ENCODE measurements around the gene TIFAB. TPM values are rescaled to one million over a fixed set of nuclear protein-coding genes. Genes with fewer than 3 reads are reported as not detected.

TIFAB gene
- total RNA-seq, 4 donors from 2014 or later = not detected

DNA sequence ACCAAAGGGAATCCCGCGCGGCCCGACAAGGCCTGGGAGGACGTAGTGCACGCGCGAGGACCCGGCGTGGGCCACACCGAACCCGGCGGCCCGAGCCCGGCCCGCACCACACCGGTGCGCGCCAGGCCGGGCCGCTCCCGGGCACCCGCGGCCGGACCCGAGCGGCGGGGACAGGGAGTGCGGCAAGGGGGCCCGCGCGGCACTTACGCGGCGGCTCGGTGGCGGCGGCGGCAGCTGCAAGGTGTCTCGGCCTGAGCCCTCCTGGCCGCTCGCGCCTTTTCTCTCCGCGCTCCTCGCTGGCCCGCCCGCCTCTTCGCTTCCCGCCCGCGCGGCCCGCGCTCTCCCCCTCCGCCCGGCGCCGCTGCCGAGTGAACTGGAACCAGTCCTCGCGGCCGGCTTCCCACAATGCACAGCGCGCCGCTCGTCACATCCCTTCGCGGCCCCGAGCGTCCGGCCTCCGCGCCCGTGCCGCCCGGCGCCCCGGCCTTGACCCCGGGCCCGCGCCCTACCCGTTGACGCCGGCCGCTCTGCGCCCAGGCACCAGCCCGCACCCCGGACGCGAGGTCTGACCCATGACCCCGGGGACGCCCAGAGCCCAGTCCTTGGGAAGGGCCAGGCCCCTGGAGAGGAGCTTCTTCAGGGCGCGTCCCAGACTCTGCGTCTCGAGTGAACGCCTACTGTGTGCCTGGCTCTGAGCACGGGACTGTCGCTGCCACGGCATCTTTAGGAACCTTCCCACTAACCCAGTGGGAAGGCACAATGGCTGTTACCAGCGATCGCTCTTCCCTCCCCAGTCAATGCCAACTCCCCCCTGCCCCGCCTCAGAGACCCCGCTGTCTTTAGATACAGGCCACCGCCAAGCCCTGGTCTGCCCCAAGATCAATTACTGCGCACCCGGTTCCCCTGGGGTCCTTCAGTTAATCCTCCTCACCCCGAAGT, 53.0 kb downstream of the TIFAB start, which contains the start of gene MACROH2A1:
TSS of gene MACROH2A1 (minus strand) at position 377 of the 939 bp plus-strand sequence. CDS start 10,138 bp downstream, outside the sequence.
- H3K9me3 ChIP-seq = no peaks in the 10 kb centered on the region

DNA sequence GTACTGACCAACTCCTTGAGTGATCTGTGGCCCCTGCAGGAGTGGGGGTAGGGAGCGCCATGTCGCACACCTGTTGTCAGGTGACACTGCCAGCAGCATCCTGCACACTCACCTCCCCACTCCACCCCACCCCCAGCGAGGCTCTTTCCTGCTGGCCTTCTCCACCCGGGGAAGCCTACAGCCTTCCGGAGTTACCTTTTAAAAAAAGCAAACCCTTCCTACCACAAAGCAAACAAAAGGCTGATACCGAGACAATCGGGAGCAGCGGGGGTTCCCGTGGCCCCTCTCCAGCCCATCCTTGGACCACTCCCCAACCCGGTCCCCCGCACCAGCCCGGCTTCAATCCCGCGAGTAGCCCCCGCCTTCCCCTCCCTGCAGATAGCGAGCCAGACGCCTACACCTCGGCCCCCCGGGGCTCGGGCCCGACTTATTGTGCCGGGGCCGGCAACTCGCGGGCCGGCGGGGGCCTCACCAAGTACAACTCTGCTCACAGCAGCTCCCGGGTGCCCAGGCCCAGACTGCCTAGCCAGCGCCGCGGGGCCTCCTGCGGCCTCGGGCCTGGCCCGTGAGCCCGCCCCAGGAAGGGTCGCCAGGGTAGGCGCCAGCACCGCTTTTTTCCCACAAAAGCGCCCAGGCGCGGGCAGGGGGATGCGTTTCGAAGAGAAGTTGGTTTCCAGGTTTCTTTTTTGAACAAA, 53.8 kb downstream of the TIFAB start:
- intact Hi-C loops (cut with DNase I) = loop anchor here (2.0 kb wide), 1 partner anchor 24 kb away; no protein-coding TSS in a partner anchor
- Histone ChIP-seq H3K9me3 (no peaks in the 10 kb centered on the region), H3K4me1 (peaks cover 48 to 64% (median 59%) of the 10 kb centered on the region in 4 donors), H3K27me3 (no peaks in the 10 kb centered on the region), H3K4me3 (peak overlapping the region; percentile 85 to 95 (median 94)), H3K27ac (replicated peaks in 1 of 4) (peak overlapping the region; percentile 90 to 93 (median 92)), H3K36me3 (no peaks in the 10 kb centered on the region)
- 0% methylated on average over 17 of the region's 43 CpGs for WGBS
- TF ChIP-seq POLR2AphosphoS5 (IDR thresholded peaks at IDR 0.05) (no peak), POLR2A (IDR thresholded peaks at IDR 0.05; ENCODE audit: low read depth) (no peak), EP300 (IDR thresholded peaks at IDR 0.05) (no peak)
- TF ChIP-seq, protein P1, sequence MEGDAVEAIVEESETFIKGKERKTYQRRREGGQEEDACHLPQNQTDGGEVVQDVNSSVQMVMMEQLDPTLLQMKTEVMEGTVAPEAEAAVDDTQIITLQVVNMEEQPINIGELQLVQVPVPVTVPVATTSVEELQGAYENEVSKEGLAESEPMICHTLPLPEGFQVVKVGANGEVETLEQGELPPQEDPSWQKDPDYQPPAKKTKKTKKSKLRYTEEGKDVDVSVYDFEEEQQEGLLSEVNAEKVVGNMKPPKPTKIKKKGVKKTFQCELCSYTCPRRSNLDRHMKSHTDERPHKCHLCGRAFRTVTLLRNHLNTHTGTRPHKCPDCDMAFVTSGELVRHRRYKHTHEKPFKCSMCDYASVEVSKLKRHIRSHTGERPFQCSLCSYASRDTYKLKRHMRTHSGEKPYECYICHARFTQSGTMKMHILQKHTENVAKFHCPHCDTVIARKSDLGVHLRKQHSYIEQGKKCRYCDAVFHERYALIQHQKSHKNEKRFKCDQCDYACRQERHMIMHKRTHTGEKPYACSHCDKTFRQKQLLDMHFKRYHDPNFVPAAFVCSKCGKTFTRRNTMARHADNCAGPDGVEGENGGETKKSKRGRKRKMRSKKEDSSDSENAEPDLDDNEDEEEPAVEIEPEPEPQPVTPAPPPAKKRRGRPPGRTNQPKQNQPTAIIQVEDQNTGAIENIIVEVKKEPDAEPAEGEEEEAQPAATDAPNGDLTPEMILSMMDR (IDR thresholded peaks at IDR 0.05) = no peak
- DNase-seq (ENCODE audit: extremely low spot score) = peak; percentile 90

More for the DNA sequence above, 53.0 kb downstream of the TIFAB start, which contains the start of gene MACROH2A1:
- H3K36me3 ChIP-seq = no peaks in the 10 kb centered on the region
- peak within 1 kb of the TSS; percentile 90 to 93 (median 92) for H3K27ac ChIP-seq (replicated peaks in 1 of 4)
- TF ChIP-seq POLR2AphosphoS5 (IDR thresholded peaks at IDR 0.05) = peak; percentile 92 to 93
- peak; percentile 87 for TF ChIP-seq POLR2A (IDR thresholded peaks at IDR 0.05; ENCODE audit: low read depth)
- TF ChIP-seq, protein P1 (IDR thresholded peaks at IDR 0.05) = peak in 2 of 3 experiments; percentile 19 to 24
- no peak for TF ChIP-seq EP300 (IDR thresholded peaks at IDR 0.05)
- H3K4me1 ChIP-seq = peaks cover 40 to 56% (median 51%) of the 10 kb centered on the region in 4 donors
- no peaks in the 10 kb centered on the region for H3K27me3 ChIP-seq
- intact Hi-C loops (cut with DNase I) = loop anchor here (2.0 kb wide), 1 partner anchor 24 kb away; no protein-coding TSS in a partner anchor
- 0% methylated on average over 7 of the region's 109 CpGs for WGBS
- DNase-seq (ENCODE audit: extremely low spot score) = peak; percentile 95
- peak within 1 kb of the TSS; percentile 85 to 95 (median 94) for H3K4me3 ChIP-seq

Small RNA genes within 50 kb of the gene (small RNA-seq; reads per million reads assigned to genes)
- gene DCANP1 = 0 reads per million in 3 donors

Other genes starting within 250 kb of the TIFAB start
- gene MACROH2A1, start 53.1 kb downstream of the TIFAB start, total RNA-seq = 100 to 1,000 TPM; 144 to 152 (median 149) TPM
- gene DCANP1, start 5.0 kb downstream of the TIFAB start, total RNA-seq = under 1 TPM in 1 of 4 donors, not detected in 3; 0.26 TPM
- not detected for gene NEUROG1, start 83.6 kb upstream of the TIFAB start, total RNA-seq
- gene CXCL14, start 126.6 kb upstream of the TIFAB start, total RNA-seq = 1 to 10 TPM in 3 of 4 donors, under 1 TPM in 1; 0.42 to 4.0 (median 2.6) TPM

Measured in esophagus muscularis mucosa (tissue), 4 donors.